Measurements from ENCODE around the gene TRAPPC11.
"Not testable (repeated sequence)": the region's sequence is repeated elsewhere in the genome, so short reads cannot be mapped to it uniquely, and the experiment has no call there.

TRAPPC11 gene

GRCh38 chr4:183659029-183659871, at the start of gene TRAPPC11, which contains the start of gene RWDD4:
TSS of gene TRAPPC11 (plus strand) at chr4:183659293. CDS start at chr4:183663868, 4,575 bp downstream.
TSS of gene RWDD4 (minus strand) at chr4:183659185. CDS start at chr4:183658952, 233 bp downstream.
- peak; percentile 88 to 94 for DNase-seq (ENCODE audit: low read depth in 2 of 2)

- no peak for DNase-seq (ENCODE audit: low read depth in 2 of 2)
Observed at GRCh38 chr4:183610033-183610432, 49.1 kb upstream of the TRAPPC11 start.

GRCh38 chr4:183610613-183611012, 48.5 kb upstream of the TRAPPC11 start:
- DNase-seq (ENCODE audit: low read depth in 2 of 2): no peak

- no peak for DNase-seq (ENCODE audit: low read depth in 2 of 2)
Observed at GRCh38 chr4:183611210-183611830, 47.8 kb upstream of the TRAPPC11 start.

GRCh38 chr4:183612329-183613250, 46.5 kb upstream of the TRAPPC11 start:
- DNase-seq (ENCODE audit: low read depth in 2 of 2): no peak

- no peak for DNase-seq (ENCODE audit: low read depth in 2 of 2)
Observed at GRCh38 chr4:183617075-183617474, 42.0 kb upstream of the TRAPPC11 start.

- DNase-seq (ENCODE audit: low read depth in 2 of 2): no peak
Observed at GRCh38 chr4:183618681-183619080, 40.4 kb upstream of the TRAPPC11 start.

- no peak for DNase-seq (ENCODE audit: low read depth in 2 of 2)
Observed at GRCh38 chr4:183620421-183620820, 38.7 kb upstream of the TRAPPC11 start.

GRCh38 chr4:183621875-183622274, 37.2 kb upstream of the TRAPPC11 start:
- no peak for DNase-seq (ENCODE audit: low read depth in 2 of 2)

- no peak for DNase-seq (ENCODE audit: low read depth in 2 of 2)
Observed at GRCh38 chr4:183624548-183624947, 34.5 kb upstream of the TRAPPC11 start.

GRCh38 chr4:183626168-183626567, 32.9 kb upstream of the TRAPPC11 start:
- no peak for DNase-seq (ENCODE audit: low read depth in 2 of 2)

- DNase-seq (ENCODE audit: low read depth in 2 of 2): not testable (repeated sequence)
Observed at GRCh38 chr4:183627286-183627685, 31.8 kb upstream of the TRAPPC11 start.

- no peak for DNase-seq (ENCODE audit: low read depth in 2 of 2)
Observed at GRCh38 chr4:183627979-183628588, 31.0 kb upstream of the TRAPPC11 start.

GRCh38 chr4:183631577-183632198, 27.4 kb upstream of the TRAPPC11 start:
- no peak for DNase-seq (ENCODE audit: low read depth in 2 of 2)

- DNase-seq (ENCODE audit: low read depth in 2 of 2): no peak
Observed at GRCh38 chr4:183632689-183633088, 26.4 kb upstream of the TRAPPC11 start.

- DNase-seq (ENCODE audit: low read depth in 2 of 2): no peak
Observed at GRCh38 chr4:183633476-183634400, 25.4 kb upstream of the TRAPPC11 start.

- no peak for DNase-seq (ENCODE audit: low read depth in 2 of 2)
Observed at GRCh38 chr4:183635321-183635720, 23.8 kb upstream of the TRAPPC11 start.

- no peak for DNase-seq (ENCODE audit: low read depth in 2 of 2)
Observed at GRCh38 chr4:183635741-183636140, 23.4 kb upstream of the TRAPPC11 start.

GRCh38 chr4:183636503-183636902, 22.6 kb upstream of the TRAPPC11 start:
- no peak for DNase-seq (ENCODE audit: low read depth in 2 of 2)

GRCh38 chr4:183636923-183637322, 22.2 kb upstream of the TRAPPC11 start:
- DNase-seq (ENCODE audit: low read depth in 2 of 2): no peak

Data from stimulated activated CD8-positive, alpha-beta memory T cell treated with anti-CD3 and anti-CD28 coated beads, Interleukin-2, amount 100 ng/mL, for 48 hours (primary cell).